Activated CD8-positive, alpha-beta memory T cell treated with anti-CD3 and anti-CD28 coated beads for 4 hours (primary cell): Measurements from ENCODE around the gene FAT3.

Experiments used
- DNase-seq, 2 donors: peaks; one replicate each; pipeline ENCODE4 v3.0.0-alpha.2; 2020; ENCODE audit warnings: low read depth in 2 of 2

FAT3 gene

DNA sequence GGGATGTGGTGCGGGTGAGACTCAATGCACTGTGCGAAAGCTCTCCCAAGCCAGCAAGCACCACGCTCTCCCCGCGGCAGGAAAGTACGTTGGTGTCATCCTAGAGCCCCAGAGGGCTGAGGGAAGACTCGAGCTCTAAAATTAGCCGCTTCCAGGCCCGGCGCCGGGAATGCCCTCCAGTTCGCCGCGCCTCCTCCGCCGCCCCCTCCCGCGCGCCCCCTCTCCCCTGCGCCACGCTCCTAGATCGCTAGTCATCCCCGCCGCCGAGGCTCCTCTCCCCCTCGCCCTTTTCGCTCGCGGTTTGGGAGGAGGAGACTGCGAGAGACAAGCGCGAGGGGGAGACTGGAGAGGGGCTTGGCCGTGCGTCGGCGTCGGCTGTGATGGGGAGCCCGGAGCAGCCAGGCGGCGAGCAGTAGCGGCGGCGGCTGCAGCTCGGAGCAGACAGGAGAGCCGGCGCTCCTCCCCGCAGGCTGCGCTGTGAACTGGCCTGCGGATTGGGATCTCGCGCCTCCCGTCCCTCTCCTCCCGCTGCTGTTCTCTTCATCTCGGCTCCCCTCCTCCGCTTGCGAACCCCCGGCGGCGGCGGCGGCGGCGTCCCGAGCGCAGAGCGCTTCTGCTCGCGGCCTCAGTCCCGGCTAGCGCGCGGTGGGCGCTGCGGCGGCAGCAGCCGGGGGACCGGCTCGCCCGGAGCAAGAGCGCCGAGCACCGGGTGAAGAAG, at the start of gene FAT3:
FAT3 (plus strand) TSS at position 412 of the 718 bp plus-strand sequence. CDS start 127,295 bp downstream, outside the sequence.
- no peak for DNase-seq

DNA sequence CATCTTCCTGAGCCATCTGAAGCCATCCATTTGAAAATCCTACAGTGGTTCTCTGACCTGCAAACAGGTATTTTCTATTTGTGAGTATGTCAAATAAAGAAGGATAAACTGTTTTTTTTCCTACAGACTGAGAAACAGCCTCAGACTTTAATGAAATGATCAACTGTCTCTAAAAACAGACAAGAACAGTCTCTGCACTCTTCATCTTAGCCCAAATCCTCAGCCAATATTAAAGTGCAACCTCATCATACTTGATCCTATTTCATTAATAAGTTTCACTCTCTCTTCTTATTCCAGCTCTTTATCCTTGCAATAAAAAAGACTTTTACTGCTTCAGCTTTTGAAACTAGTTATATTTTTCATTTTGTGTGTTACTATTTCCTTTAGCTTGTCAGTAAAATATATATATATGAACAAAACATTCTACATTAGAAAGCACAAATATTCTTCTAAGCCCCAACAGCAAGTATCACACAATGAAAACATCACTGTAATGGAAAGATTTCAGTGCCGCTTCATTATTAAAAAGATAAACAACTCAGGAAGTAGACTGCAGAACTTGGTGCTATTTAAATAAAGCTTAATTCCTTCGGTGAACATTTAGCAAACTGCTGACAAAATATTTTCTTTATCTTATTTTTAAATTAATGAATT, 45.5 kb upstream of the FAT3 start:
- DNase-seq: no peak

DNA sequence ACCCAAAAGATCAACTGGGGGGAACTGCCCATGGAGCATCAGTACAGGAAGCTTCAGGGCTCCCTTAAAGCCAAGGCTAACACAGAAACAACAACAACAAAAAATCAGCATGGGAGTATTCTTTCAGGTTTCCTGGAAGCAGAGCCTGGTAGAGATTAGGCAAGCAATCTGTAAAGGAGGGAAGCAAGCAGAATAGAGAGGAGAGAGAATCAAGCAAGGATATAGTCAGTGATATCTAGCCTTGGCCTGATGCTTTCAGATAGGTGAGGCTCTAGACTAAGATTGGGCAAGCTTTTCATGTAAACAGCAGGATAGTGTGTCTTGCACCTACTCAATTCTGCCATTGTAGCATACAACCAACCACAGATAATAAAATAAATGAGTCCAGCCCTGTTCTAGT, 44.4 kb upstream of the FAT3 start:
- DNase-seq: no peak

DNA sequence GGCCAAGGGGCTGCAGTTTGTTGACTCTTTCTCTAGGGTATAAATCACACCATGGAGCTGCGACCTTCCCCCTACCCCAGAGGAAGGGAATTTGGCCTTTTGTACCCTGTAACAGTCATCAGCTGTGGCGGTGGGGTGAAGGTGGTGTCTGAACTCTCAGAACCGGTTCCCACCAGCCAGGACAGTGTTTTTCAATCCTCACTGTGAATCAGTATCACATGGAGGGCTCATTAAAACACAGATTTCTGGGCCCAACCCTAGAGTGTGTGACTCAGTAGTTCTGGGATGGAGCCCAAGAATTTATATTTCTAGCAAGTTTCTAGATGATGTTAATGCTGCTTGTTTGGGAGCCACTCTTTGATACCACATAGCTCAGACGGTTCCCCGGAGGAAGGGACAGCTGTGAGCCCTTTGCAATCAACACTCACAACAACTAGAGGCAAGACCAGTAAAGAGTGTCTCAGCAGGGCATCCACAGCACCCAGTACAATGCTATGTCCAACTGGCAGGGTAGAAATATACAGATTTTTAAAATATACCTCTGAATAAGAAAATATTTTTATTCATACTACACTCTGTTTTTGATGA, 43.9 kb upstream of the FAT3 start:
- no peak for DNase-seq

DNA sequence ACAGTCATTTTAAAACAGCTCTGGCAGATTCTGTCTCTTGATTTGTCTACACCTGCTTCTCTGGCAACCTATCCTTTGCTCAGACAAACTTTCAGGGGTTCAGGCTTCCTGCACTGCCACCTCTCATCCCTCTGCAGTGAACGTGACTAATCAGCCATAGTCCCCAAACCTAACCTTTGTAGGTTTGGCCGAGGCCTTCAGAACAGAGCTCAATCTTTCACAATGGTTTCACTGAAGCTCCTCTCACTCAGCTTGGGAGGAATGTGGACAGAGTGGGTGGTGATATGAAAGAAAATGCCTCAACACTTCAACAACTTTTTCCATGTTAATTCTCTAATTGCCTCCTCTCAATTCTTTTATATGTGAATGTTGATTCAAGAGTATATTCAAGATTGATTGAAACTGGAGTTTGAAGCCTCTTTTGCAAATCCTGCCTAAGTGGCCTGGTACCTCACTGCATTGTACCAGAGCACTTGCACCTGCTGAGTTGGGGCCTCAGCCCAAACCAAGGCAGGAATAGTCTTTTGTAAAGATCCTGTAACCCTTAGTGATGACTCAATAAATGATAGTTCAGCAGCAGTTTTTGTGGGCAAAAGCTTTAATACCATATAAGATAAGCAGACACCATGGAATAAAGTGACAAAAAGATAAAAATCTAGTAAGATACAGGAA, 33.9 kb upstream of the FAT3 start:
- no peak for DNase-seq

DNA sequence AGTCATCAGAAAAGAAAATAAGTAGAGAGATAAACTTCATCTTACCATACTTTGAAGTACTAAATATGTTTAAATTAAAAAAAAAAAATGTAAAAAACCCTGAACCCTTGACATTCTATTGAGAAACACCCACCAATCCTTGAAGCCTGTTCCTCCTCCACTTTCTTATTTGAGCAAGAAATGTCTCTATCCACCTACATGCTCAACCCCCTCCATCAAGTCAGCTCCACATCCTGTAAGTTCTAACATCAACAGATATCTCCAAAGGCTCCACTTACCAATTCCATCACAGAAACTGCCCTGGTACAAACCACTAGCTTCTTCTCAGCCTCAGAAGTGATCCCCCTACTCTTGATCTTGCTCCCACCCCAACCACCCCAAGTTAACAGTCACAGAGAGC, 32.5 kb upstream of the FAT3 start:
- DNase-seq: no peak

DNA sequence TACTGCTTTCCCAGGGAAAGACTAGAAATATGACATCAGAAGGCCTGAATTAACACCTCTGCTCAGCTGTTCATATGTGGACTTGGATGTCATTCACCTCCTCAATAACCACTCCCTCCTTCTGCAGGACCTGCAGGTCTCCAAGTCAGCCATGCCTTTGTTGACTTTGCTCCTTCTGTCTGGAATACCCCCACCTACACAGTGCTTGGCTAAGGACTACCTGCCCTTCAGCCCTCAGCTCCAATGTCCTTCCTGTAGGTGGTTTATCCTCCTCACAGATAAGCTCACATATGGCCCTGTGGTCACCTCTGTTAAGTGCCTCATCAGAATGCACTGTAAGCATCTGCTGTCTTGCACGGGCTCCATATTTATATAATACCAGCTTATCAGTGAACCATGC, 26.4 kb upstream of the FAT3 start:
- no peak for DNase-seq

DNA sequence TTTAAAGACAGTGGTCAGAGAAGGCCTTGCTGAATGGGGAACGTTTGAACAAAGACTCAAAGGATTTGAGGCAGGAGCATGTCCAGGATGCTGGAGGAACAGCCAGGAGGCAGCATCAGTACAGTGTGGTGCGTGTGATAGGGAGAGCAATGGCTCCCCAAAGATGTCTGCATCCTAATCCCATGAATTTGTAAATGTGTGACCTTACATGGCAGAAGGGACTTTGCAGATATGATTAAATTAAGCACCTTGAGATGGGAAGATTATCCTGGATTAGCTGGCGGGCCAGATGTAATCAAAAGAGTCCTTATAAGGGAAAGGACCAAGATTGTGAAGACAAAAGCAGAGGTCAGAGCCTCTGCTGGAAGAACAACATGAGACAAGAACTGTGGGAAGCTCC, 24.6 kb upstream of the FAT3 start:
- DNase-seq: no peak

DNA sequence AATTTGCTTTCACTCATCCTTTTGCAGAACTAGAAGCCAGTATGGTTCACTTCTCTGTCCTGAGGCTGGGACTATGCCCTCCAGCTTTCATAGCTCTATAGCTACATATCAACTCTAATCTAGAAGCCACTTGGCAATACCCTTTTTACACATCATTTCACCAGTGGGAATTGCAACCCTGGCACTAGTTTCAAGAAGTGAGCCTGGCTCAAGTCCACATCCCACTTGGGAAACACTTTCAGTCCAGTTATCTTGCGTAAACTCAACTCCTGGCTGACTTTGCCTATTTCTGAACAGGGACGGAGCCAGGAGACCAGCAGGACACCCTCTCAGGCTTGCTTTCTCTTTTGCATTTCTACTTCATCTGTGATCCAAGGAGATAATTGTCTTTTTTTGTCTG, 19.9 kb upstream of the FAT3 start:
- DNase-seq: no peak

DNA sequence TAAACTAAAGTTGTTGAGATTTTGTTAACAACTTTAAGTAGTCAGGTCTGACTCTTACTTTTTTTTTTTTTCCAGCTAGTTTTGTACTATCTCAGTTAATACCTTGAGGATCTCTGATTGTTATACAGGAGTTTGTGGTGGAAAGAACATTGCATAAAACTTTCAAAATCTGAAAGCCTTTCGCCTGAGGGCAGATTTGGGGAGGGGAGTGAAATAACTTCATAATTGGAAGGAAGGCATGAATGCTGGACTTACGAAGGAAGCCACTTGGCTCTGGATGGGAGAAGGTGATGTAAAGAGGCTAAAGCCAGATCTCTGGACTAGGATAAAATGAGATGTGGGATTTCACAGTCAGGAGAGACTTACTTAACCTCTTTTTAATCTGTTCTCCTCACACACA, 18.2 kb upstream of the FAT3 start:
- no peak for DNase-seq

DNA sequence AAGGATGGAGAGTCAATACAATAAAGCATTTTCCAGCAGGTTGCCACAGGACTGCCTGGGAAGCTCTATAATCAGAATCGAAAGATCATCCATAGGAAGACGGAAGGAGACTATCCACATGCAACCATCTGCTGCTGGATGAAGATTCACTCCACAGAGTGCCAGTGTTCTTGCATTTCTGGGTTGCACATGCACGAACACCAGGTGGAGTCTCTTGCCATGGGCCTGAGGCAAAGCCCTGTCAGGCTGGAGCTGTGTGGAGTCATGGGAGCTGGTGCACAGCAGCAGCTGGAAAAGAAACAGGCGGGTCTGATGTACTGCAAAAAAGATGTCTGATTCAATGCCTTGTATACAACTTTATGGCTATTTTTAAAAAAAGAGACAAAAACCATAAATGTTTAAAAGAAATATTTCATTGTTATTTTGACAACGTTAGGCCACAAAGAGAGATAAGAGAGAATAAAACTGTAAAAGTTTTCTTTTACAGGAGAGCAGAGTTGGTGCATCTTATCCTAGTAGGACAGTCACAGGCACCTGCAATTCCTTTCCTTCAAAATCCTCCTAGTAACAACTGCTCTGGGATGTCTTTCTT, 12.9 kb upstream of the FAT3 start:
- DNase-seq: no peak

DNA sequence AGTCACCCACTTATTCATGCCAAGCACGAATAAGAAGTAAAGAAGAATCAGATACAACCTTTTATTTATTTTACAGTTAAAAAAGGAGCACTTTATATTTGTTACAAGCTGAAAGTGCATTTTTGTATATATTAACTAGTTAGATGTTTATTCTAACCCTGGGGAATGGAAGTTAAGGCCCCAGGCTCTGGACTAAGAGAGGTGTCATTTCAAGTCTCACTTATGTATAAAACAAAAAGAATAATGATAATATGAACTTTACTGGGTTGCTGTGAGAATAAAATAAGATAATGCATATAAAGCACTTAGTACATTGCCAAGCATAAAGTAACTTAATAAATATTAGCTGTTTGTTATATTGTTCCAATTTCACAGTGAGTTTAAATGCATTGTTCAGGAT, 12.1 kb upstream of the FAT3 start:
- DNase-seq: no peak

DNA sequence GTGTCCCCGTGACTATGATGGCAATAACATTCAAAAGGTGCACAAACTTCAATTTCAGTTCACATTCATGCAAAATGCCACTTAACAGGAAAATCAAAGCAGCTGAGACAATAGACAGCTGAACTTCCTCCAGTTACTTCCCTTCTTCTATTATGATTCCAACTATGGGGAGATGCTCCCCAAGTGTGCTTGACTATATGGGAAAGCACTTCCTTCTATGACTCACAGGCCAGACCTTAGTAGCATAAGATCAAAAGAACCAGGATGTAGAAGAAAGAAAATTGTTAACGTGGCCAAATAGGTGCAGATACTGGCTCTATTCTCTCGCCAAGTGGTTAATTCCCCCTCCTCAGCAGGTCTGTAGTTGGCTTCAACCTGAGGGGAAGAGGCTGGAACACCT, 7.8 kb upstream of the FAT3 start:
- DNase-seq: no peak

DNA sequence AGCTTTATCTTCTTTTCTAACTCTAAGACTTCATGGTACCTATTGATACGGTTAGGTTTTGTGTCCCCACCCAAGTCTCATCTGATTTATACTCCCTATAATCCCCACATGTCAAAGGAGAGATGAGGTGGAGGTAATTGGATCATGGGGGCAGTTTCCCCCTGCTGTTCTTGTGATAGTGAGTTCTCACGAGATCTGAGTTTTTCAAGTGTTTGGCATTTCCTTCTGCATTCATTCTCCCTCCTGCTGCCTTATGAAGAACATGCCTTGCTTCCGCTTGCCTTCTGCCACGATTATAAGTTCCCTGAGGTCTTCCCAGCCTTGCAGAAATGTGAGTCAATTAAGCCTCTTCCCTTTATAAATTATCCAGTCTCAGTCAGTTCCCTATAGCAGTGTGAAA, 5.1 kb upstream of the FAT3 start:
- DNase-seq: no peak

DNA sequence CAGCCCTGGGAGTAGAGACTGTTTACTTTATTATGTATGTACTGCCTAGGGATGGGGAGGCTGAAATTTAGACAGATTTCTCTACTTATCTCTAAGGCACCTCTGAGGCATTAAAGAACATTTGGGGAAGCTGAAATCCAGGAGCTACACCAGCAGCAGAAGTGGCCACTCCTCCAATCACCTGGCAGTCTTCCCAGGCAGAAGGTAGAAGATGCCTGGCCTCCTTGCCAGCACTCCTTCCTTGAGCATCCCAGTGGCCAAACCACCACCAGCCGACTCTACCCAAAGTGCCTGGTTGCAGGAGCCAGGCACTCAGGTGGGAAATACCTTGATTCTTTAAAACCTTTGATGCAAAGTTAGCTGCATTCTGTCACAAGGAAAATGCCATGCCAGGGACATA, 1.9 kb upstream of the FAT3 start:
- no peak for DNase-seq

DNA sequence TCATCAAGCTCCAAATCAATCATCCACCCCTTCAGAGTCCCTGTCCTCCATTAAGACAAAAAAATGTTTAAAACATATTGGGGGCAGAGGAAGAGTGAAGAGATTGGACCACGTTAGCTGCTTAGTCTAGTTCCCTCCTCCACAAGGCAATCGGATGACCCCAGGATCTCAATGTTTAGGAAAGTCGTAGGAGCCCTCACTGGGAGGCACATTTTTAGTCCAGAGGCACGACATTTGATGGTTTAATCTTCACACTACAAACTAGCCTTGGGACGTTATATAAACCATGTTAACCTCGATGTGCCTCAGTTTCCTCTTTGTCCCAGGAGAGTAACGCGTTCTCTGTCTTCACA, 588 bp upstream of the FAT3 start:
- no peak for DNase-seq

DNA sequence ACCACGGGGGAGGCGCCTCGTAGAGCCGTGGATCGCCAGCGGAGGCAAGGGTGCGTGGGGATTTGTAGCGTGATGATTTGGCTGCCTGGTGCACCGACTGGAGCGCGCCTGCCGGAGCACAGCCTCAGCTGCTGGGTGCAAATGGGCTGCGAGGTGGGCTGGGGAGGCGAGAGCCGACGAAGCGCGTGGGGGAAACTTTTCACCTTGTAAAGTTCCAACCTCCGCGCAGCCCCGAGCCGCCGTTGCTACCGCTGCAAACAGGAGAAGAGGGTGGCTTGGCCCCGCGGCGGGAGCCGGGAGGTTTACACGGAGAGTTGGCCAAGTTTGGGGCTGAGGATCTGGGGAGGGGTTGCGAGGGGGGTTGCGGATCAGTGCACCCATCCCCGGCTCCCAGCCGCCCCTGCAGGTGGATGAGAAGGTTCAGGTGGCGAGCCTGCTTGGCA, 528 bp downstream of the FAT3 start:
- no peak for DNase-seq

DNA sequence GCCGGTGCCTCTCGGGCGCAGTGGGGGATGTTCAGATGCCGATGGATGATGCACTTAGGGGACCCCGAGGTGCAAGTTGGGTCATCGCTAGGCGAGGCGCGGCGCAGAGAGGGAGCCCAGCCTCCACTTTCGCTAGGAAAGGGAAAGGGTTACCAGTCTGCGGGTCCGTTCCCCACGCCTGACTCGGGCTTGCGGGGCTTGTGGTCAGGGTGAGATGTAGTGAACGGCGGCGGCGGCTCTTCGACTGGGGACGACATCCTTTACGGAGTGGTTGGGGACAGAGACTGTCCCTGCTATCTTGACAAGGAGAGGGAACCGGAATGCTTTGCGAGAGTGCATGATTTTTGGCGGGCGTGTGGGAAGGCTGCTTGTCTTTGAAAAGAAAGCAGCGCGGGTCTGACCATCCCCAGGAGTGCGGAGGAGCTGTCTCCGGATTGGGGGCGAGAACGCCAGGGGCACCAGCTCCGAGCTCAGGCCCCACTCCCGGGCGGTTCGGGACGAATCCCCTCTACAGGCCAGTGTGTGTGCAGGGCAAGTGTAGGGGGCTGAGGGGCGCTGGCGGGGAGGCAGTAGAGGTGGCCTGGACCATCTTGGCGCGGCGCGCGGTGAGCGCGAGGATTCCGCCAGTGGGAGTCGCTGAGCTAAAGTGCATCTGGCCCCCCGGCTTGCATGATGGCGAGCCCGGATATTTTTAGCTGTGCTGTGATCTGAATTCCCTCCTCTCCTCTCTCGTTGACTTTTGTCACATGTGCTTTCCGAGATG, 1.1 kb downstream of the FAT3 start:
- no peak for DNase-seq

DNA sequence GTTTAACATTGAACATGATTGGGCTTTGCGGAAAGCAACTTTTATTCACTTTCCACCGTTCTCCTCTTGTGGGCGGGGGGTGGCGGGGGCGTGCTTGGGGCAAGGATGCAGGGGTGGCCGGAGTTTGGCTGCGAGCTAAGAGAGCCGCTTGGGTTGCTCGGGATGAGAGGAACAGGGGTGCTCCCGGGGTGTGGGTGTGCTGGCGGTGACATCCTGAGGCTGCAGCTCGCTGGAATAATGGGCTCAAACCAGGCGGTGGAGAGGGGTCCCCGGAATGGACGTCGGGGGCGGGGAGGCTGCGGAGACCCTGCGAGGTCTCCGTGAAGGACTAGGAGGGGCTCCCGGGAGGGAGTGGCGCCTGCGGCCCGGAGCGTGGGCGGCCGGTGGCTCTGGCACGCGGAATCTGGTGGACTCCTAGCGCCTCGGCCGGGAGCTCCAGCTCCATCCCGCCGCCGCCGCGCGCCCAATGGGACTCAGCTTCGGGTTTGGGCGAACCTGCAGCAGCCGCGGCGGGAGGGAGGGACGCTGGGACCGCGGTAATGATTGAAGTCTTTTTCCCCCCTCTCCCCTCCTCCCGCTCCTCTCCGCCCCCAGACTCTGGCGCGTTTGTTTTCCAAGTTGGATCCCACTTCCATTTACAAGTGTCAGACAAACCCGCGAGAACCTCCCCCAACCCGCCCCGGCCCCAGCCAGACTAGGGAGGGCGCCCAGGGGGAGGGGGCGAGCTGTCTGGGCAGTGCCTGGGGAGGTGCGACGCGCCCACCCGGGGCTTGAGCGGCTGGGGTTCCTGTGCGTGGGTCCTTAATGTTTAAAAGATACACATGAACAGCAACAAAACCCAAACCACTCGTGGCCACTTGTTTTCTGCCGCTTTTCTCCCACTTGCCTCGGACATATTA, 2.0 kb downstream of the FAT3 start:
- DNase-seq: no peak

DNA sequence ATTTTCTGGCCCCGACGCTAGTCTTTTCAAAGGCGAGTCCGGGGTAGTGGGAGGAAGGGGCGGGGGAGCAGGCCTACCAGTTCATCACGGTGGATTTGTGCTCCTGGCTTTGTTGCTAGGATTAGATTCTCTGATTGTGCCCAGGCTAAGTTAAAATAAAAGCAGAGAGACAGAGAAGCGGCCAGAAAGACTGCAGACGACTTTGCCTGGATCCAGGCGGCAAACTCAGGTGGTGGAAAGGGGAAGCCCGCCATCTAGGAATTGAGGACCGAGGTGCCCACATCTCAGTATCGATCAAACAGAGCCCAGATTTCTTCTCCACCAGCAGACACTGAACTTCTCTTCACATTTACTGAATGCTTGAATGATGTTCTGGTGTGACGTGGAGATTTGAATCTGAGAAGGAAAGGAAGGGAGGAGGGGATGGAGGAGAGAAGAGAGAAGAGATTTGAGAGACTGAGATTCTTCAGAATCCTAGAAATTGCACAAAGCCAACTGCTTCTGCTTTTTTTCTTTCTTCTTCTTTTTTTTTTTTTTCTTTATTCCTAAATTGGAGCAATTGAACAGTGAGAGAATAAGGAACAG, 2.7 kb downstream of the FAT3 start:
- DNase-seq: no peak
